Activated naive CD8-positive, alpha-beta T cell treated with anti-CD3 and anti-CD28 coated beads, Interleukin-2, amount 50 U/mL, for 24 hours (primary cell): Measurements from ENCODE around the gene CYTH1.
A peak's percentile ranks its signal among the peaks of the same experiment; 100 is the strongest.

Source experiments
- ATAC-seq: fragments of 150-1000 bp; cut with Tn5 transposase; one replicate; pipeline ENCODE4 v1.10.0; 2021
- DNase-seq: peaks from one replicate; pipeline ENCODE4 v3.0.0; 2021
- H3K27ac Mint-ChIP-seq: one replicate; pipeline ENCODE4 v1.8.0; 2021; ENCODE audit warnings: mild to moderate bottlenecking, mixed read lengths
- H3K27me3 Mint-ChIP-seq: one replicate; pipeline ENCODE4 v1.8.0; 2021; ENCODE audit warnings: mixed read lengths
- H3K36me3 Mint-ChIP-seq: one replicate; pipeline ENCODE4 v1.8.0; 2021; ENCODE audit warnings: low read depth, mixed read lengths
- H3K4me1 Mint-ChIP-seq: one replicate; pipeline ENCODE4 v1.8.0; 2021; ENCODE audit warnings: mixed read lengths
- H3K4me3 Mint-ChIP-seq: one replicate; pipeline ENCODE4 v1.8.0; 2021; ENCODE audit warnings: mild to moderate bottlenecking, moderate library complexity, mixed read lengths
- H3K9me3 Mint-ChIP-seq: one replicate; pipeline ENCODE4 v1.8.0; 2021; ENCODE audit warnings: mixed read lengths

Gene CYTH1, protein sequence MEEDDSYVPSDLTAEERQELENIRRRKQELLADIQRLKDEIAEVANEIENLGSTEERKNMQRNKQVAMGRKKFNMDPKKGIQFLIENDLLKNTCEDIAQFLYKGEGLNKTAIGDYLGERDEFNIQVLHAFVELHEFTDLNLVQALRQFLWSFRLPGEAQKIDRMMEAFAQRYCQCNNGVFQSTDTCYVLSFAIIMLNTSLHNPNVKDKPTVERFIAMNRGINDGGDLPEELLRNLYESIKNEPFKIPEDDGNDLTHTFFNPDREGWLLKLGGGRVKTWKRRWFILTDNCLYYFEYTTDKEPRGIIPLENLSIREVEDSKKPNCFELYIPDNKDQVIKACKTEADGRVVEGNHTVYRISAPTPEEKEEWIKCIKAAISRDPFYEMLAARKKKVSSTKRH

DNA sequence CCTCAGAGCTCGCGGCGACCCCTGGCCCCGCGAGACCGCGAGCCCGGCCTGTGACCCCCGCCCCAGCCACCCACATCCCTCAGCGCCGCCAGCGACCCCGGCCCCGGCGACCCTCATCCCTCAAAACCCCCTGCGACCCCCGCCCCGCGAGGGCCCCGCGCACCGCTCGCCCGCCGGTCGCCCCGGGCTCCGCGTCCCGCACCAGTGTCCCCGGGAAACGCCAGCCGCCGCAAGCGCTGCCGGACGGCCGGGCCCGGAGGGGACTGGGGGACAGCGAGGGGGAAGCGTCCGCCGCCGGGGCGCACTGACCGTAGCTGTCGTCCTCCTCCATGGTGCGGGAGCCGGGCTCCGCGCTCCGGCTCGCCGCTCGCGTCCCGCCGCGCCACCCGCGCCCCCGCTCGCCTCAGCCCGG lies at the start of gene CYTH1:
Gene CYTH1 (minus strand): TSS at position 381 of the 412 bp plus-strand sequence. CDS start 50 bp downstream, at position 331.
- DNase-seq: no peak
- H3K4me3 Mint-ChIP-seq: peak within 1 kb of the TSS; percentile 91
- no peaks in the 10 kb centered on the region for H3K9me3 Mint-ChIP-seq
- no peak for ATAC-seq
- no peaks in the 10 kb centered on the region for H3K27me3 Mint-ChIP-seq
- H3K27ac Mint-ChIP-seq: peak within 1 kb of the TSS; percentile 98
- peaks cover 54% of the 10 kb centered on the region for H3K4me1 Mint-ChIP-seq
- peaks cover 2% of the 10 kb centered on the region for H3K36me3 Mint-ChIP-seq

- DNase-seq (no peak), ATAC-seq (no peak)
- H3K9me3 Mint-ChIP-seq: no peaks in the 10 kb centered on the region
- H3K4me1 Mint-ChIP-seq: peaks cover 1% of the 10 kb centered on the region
- H3K4me3 Mint-ChIP-seq: no peak overlapping the region
- H3K36me3 Mint-ChIP-seq: peaks cover 67% of the 10 kb centered on the region
- no peak overlapping the region for H3K27ac Mint-ChIP-seq
- no peaks in the 10 kb centered on the region for H3K27me3 Mint-ChIP-seq
These were observed 47.4 kb upstream of the CYTH1 start for GRCh38 chr17:78829477-78829876.

GRCh38 chr17:78828470-78829185 lies 46.6 kb upstream of the CYTH1 start:
- Mint-ChIP-seq H3K27me3 (no peaks in the 10 kb centered on the region), H3K4me1 (peaks cover 1% of the 10 kb centered on the region), H3K9me3 (no peaks in the 10 kb centered on the region), H3K4me3 (no peak overlapping the region), H3K27ac (peak overlapping the region; percentile 6), H3K36me3 (peaks cover 67% of the 10 kb centered on the region)
- DNase-seq (no peak), ATAC-seq (peak; percentile 82)

- no peak overlapping the region for H3K4me3 Mint-ChIP-seq
- peaks cover 7% of the 10 kb centered on the region for H3K4me1 Mint-ChIP-seq
- ATAC-seq (no peak), DNase-seq (no peak)
- H3K9me3 Mint-ChIP-seq: no peaks in the 10 kb centered on the region
- H3K36me3 Mint-ChIP-seq: peaks cover 66% of the 10 kb centered on the region
- no peaks in the 10 kb centered on the region for H3K27me3 Mint-ChIP-seq
- no peak overlapping the region for H3K27ac Mint-ChIP-seq
These were observed 44.9 kb upstream of the CYTH1 start for GRCh38 chr17:78826836-78827509.

DNA sequence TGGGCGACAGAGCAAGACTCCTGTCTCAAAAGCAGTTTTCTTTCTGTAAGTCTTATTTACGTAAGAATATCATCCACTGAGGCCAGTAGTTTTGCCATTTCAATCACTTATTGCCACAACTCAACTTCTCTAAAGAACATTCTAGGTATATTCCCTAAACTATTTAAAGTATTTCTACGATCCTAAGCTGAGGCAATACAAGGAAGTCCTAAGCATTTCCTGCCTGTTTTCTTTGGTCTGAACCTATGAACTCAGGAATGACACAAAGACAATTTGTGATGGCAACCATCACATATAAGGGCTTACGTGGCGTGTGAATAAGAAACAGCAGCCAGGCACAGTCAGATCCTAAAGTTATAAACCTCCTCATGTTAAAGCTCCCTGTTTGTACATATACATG lies 44.3 kb upstream of the CYTH1 start:
- no peaks in the 10 kb centered on the region for H3K27me3 Mint-ChIP-seq
- H3K9me3 Mint-ChIP-seq: no peaks in the 10 kb centered on the region
- no peak overlapping the region for H3K4me3 Mint-ChIP-seq
- H3K27ac Mint-ChIP-seq: no peak overlapping the region
- DNase-seq (no peak), ATAC-seq (no peak)
- peaks cover 9% of the 10 kb centered on the region for H3K4me1 Mint-ChIP-seq
- H3K36me3 Mint-ChIP-seq: peaks cover 65% of the 10 kb centered on the region

DNA sequence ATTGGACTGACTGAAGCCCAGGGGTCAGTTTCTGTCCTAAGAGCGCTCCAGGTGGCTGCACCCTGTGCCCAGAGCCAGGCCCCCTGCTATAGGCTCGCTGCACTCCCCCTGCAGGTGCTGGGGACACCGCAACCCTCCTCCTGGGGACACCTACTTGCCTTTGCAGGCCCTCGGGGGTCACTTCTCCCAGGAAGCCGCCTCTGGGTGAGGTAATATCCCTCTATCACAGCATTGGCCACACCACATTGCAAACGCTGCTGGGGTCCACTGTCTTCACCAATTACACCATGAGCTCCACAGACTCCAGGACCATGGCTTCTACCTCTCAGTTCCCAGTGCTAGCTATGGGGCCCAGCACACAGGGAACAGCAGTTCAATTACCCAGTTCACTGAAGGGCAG lies 43.6 kb upstream of the CYTH1 start:
- H3K4me1 Mint-ChIP-seq: peaks cover 14% of the 10 kb centered on the region
- H3K9me3 Mint-ChIP-seq: no peaks in the 10 kb centered on the region
- no peak for DNase-seq
- no peak overlapping the region for H3K27ac Mint-ChIP-seq
- ATAC-seq: no peak
- H3K4me3 Mint-ChIP-seq: no peak overlapping the region
- H3K36me3 Mint-ChIP-seq: peaks cover 67% of the 10 kb centered on the region
- H3K27me3 Mint-ChIP-seq: no peaks in the 10 kb centered on the region

DNA sequence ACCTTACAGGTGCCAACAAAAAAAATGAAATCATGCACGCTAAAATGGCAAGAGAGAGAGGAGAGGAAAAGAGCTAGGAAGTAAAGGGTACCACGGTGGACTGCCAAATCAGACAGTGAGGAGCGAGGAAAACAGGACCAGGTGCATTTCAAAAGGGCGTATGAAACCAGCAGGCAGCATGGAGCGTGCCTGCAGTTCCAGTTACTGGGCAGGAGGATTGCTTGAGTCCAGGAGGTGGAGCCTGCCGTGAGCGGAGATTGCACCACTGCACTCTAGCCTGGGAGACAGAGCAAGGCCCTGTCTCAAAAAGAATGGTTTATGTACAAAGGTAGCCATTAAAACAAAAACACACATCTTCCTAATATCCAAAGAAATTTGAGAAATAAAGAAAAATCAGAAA lies 42.2 kb upstream of the CYTH1 start:
- Mint-ChIP-seq H3K36me3 (peaks cover 69% of the 10 kb centered on the region), H3K27ac (peak overlapping the region; percentile 2), H3K4me3 (no peak overlapping the region), H3K9me3 (no peaks in the 10 kb centered on the region), H3K27me3 (no peaks in the 10 kb centered on the region), H3K4me1 (peaks cover 25% of the 10 kb centered on the region)
- DNase-seq: no peak
- no peak for ATAC-seq

GRCh38 chr17:78823282-78824046 lies 41.4 kb upstream of the CYTH1 start:
- Mint-ChIP-seq H3K36me3 (peaks cover 76% of the 10 kb centered on the region), H3K27ac (no peak overlapping the region), H3K4me3 (no peak overlapping the region), H3K9me3 (no peaks in the 10 kb centered on the region), H3K4me1 (peaks cover 33% of the 10 kb centered on the region), H3K27me3 (no peaks in the 10 kb centered on the region)
- DNase-seq (no peak), ATAC-seq (no peak)

- H3K27me3 Mint-ChIP-seq: no peaks in the 10 kb centered on the region
- ATAC-seq: no peak
- H3K27ac Mint-ChIP-seq: no peak overlapping the region
- peaks cover 38% of the 10 kb centered on the region for H3K4me1 Mint-ChIP-seq
- no peak for DNase-seq
- H3K9me3 Mint-ChIP-seq: no peaks in the 10 kb centered on the region
- H3K4me3 Mint-ChIP-seq: no peak overlapping the region
- H3K36me3 Mint-ChIP-seq: peaks cover 73% of the 10 kb centered on the region
These were observed 40.5 kb upstream of the CYTH1 start for GRCh38 chr17:78822552-78822951.

- H3K4me1 Mint-ChIP-seq: peaks cover 44% of the 10 kb centered on the region
- no peak for ATAC-seq
- H3K9me3 Mint-ChIP-seq: no peaks in the 10 kb centered on the region
- no peak overlapping the region for H3K4me3 Mint-ChIP-seq
- H3K27me3 Mint-ChIP-seq: no peaks in the 10 kb centered on the region
- DNase-seq: no peak
- H3K27ac Mint-ChIP-seq: no peak overlapping the region
- peaks cover 79% of the 10 kb centered on the region for H3K36me3 Mint-ChIP-seq
These were observed 39.9 kb upstream of the CYTH1 start for GRCh38 chr17:78821961-78822360.

GRCh38 chr17:78820841-78821240 lies 38.8 kb upstream of the CYTH1 start:
- Mint-ChIP-seq H3K27me3 (no peaks in the 10 kb centered on the region), H3K36me3 (peaks cover 79% of the 10 kb centered on the region), H3K4me3 (no peak overlapping the region), H3K9me3 (no peaks in the 10 kb centered on the region), H3K4me1 (peaks cover 47% of the 10 kb centered on the region), H3K27ac (no peak overlapping the region)
- no peak for ATAC-seq
- DNase-seq: no peak

DNA sequence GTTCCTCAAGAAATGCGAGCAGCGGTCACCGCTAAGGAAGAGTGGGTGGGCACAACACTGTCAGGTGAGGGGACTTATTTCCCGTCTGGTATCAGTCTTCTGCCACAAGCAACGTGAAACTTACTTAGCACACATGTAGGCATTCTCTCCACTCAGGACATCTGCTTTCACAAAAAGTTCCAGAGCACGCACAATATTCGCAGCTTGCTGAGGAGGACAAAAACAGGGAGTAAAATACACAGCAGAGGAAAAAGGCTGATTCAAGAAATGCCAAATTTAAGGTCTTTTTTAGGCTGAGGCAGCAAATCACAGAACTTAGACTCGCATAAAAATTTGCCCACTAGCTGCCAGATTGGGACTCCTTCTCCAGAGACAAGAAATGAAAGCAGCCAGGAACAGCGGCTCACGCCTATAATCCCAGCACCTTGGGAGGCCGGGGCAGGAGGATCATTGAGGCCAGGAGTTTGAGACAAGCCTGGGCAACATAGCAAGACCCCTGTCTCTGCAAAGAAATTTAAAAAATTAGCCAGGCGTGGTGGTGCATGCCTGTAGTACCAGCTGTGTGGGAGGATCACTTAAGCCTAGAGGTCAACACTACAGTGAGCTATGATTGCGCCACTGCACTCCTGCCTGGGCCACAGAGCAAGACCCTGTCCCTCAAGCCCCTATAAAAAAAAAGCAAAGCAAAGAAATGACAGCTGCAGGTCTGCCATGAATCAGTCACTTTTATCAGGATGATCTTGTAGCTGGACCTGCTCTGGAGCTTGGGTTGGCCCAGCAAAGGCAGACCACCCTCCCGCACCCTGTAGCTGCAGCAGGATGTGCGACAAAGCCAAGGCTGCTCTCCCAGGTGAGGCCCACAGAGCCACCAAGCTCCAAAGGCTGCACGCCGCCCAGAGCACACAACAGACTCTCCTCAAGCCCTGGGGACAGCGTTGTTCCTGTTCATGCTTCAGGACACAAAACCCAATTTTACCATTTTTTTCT lies 38.0 kb upstream of the CYTH1 start:
- Mint-ChIP-seq H3K9me3 (no peaks in the 10 kb centered on the region), H3K4me1 (peaks cover 47% of the 10 kb centered on the region), H3K27ac (peak overlapping the region; percentile 63), H3K27me3 (no peaks in the 10 kb centered on the region), H3K36me3 (peaks cover 80% of the 10 kb centered on the region), H3K4me3 (no peak overlapping the region)
- ATAC-seq (no peak), DNase-seq (no peak)

GRCh38 chr17:78819402-78819801 lies 37.3 kb upstream of the CYTH1 start:
- peaks cover 47% of the 10 kb centered on the region for H3K4me1 Mint-ChIP-seq
- no peaks in the 10 kb centered on the region for H3K9me3 Mint-ChIP-seq
- no peaks in the 10 kb centered on the region for H3K27me3 Mint-ChIP-seq
- peak overlapping the region; percentile 3 for H3K4me3 Mint-ChIP-seq
- peak overlapping the region; percentile 63 for H3K27ac Mint-ChIP-seq
- no peak for ATAC-seq
- DNase-seq: no peak
- H3K36me3 Mint-ChIP-seq: peaks cover 77% of the 10 kb centered on the region
